A549 (cell line): ENCODE data around the gene KIF3A. TPM values are rescaled to one million over a fixed set of nuclear protein-coding genes. Genes with fewer than 3 reads are reported as not detected.

Experiments
- ATAC-seq, 2 experiments: fragments of 200-7000 bp in 1 of 2; fragments of >200 bp in 1 of 2; cut with Nextera tagmentation in 1 of 2; cut with Tn5 transposase in 1 of 2; 3 replicates each; pipeline versions ENCODE4 v1.8.0 to v1.9.1; 2018 to 2020; ENCODE audit warnings: mild to moderate bottlenecking in 1 of 2, moderate library complexity in 1 of 2
- CTCF ChIA-PET: fragments of 300-600 bp; sonication (Branson Sonifier 250); formaldehyde crosslinking; extraction: SDS; loops from one replicate; lab custom pipeline; 2021; ENCODE audit warnings: antibody characterized with exemption, inconsistent platforms; lab: Yijun Ruan, JAX
- POLR2A ChIA-PET: fragments of 350-600 bp; formaldehyde crosslinking; extraction: SDS; loops from one replicate; lab custom pipeline; 2021; ENCODE audit warnings: antibody characterized with exemption, inconsistent platforms; lab: Yijun Ruan, JAX
- DNase-seq, 2 experiments: peaks; one replicate each; pipeline versions ENCODE4 v3.0.0 to v3.0.0-alpha.2; 2011 to 2016; ENCODE audit warnings: low read depth in 1 of 2, low spot score in 1 of 2
- FAIRE-seq: peaks from 2 replicates; lab custom pipeline; 2011; peaks lifted over from hg19 to GRCh38; lab: Jason Lieb, UNC
- H3K27ac ChIP-seq, 2 experiments: fragments of >200 bp; sonication (Bioruptor Twin); formaldehyde crosslinking; 3 replicates each; pipeline ENCODE4 v1.5.1; 2016 to 2017
- H3K4me1 ChIP-seq: fragments of >200 bp; sonication (Bioruptor Twin); formaldehyde crosslinking; 3 replicates; pipeline ENCODE4 v1.6.1; 2016
- H3K4me2 ChIP-seq: fragments of >200 bp; sonication (Bioruptor Twin); formaldehyde crosslinking; 3 replicates; pipeline ENCODE4 v1.6.1; 2016
- H3K4me3 ChIP-seq: fragments of >200 bp; sonication (Bioruptor Twin); formaldehyde crosslinking; 3 replicates; pipeline ENCODE4 v1.5.1; 2016
- H3K9me3 ChIP-seq: fragments of >200 bp; sonication (Bioruptor Twin); formaldehyde crosslinking; 3 replicates; pipeline ENCODE4 v1.6.1; 2016
- CBX2 ChIP-seq: fragments of 200-600 bp; sonication (generic); IDR thresholded peaks from 2 replicates; pipeline ENCODE4 v1.6.1; 2016; ENCODE audit warnings: low read depth, mild to moderate bottlenecking, borderline replicate concordance
- CBX8 ChIP-seq: fragments of 200-600 bp; sonication (generic); IDR thresholded peaks from 2 replicates; pipeline ENCODE4 v1.6.1; 2016
- CEBPB ChIP-seq, 2 experiments: fragments of >200 bp in 1 of 2; sonication (Bioruptor Twin) in 1 of 2; formaldehyde crosslinking in 1 of 2; IDR thresholded peaks; 2 replicates each; pipeline ENCODE4 v1.6.1; 2012 to 2016
- CHD2 ChIP-seq: fragments of 150-350 bp; IDR thresholded peaks from 2 replicates; pipeline ENCODE4 v1.6.1; 2014; ENCODE audit warnings: low read length; ENCODE audit not compliant: partially characterized antibody
- ESRRA ChIP-seq: fragments of 150-350 bp; IDR thresholded peaks from 2 replicates; pipeline ENCODE4 v1.6.1; 2014; ENCODE audit warnings: mild to moderate bottlenecking, low read length, borderline replicate concordance
- HOXB13 ChIP-seq: fragments of 250-450 bp; sonication (Bioruptor Pico); IDR thresholded peaks from 2 replicates; pipeline ENCODE4 v1.5.0; 2020; ENCODE audit warnings: low read depth, mild to moderate bottlenecking, moderate library complexity
- JUNB ChIP-seq: fragments of >200 bp; sonication (Bioruptor Twin); formaldehyde crosslinking; IDR thresholded peaks from 2 replicates; pipeline ENCODE4 v1.6.1; 2016
- KDM5A ChIP-seq: fragments of 200-600 bp; sonication (generic); IDR thresholded peaks from 2 replicates; pipeline ENCODE4 v1.6.1; 2016; ENCODE audit warnings: antibody characterized with exemption, mild to moderate bottlenecking
- MAFK ChIP-seq: fragments of 450-650 bp; IDR thresholded peaks from 2 replicates; pipeline ENCODE4 v1.6.1; 2014; ENCODE audit not compliant: partially characterized antibody
- NPAS2 ChIP-seq: fragments of 250-450 bp; sonication (Bioruptor Pico); IDR thresholded peaks from 2 replicates; pipeline ENCODE4 v1.8.0; 2022; ENCODE audit warnings: mild to moderate bottlenecking, moderate library complexity, borderline replicate concordance
- NR3C1 ChIP-seq: fragments of >200 bp; sonication (Bioruptor Twin); formaldehyde crosslinking; IDR thresholded peaks from 3 replicates; pipeline ENCODE4 v1.6.1; 2017
- POLR2A ChIP-seq: IDR thresholded peaks from 2 replicates; pipeline ENCODE4 v1.6.1; 2012; ENCODE audit warnings: mild to moderate bottlenecking, low read length
- POLR2AphosphoS2 ChIP-seq: conservative IDR thresholded peaks from 2 replicates; pipeline ENCODE4 v1.6.1; 2012; ENCODE audit warnings: low read length, improper control_type of control experiment, inconsistent platforms
- RAD21 ChIP-seq, 2 experiments: fragments of >200 bp in 1 of 2; sonication (Bioruptor Twin) in 1 of 2; formaldehyde crosslinking in 1 of 2; IDR thresholded peaks in 1 of 2; conservative IDR thresholded peaks in 1 of 2; 2 replicates in 1 of 2; 3 replicates in 1 of 2; pipeline ENCODE4 v1.6.1; 2012 to 2018; ENCODE audit warnings: inconsistent platforms in 1 of 2
- RARB ChIP-seq: fragments of 250-450 bp; sonication (Bioruptor Pico); IDR thresholded peaks from 2 replicates; pipeline ENCODE4 v1.8.0; 2021; ENCODE audit warnings: mild to moderate bottlenecking, moderate library complexity
- RFX5 ChIP-seq: fragments of 450-650 bp; IDR thresholded peaks from 2 replicates; pipeline ENCODE4 v1.7.1; 2014; ENCODE audit warnings: antibody characterized with exemption, mild to moderate bottlenecking, moderate library complexity
- SMC3 ChIP-seq: fragments of >200 bp; sonication (Bioruptor Twin); formaldehyde crosslinking; IDR thresholded peaks from 3 replicates; pipeline ENCODE4 v1.6.1; 2018; ENCODE audit warnings: inconsistent platforms
- SREBF2 ChIP-seq: fragments of 450-650 bp; IDR thresholded peaks from 2 replicates; pipeline ENCODE4 v1.6.1; 2014; ENCODE audit warnings: mild to moderate bottlenecking, moderate library complexity
- ZNF302 ChIP-seq: fragments of 250-450 bp; sonication (Bioruptor Pico); IDR thresholded peaks from 2 replicates; pipeline ENCODE4 v1.9.0; 2021; ENCODE audit warnings: inconsistent platforms, mild to moderate bottlenecking, moderate library complexity
- WGBS: methylation state at CpG from one replicate; pipeline ENCODE4 v1.1.6; 2017; ENCODE audit errors: missing lambda C conversion rate; 5-methylcytosine and 5-hydroxymethylcytosine counted together
- polyA plus RNA-seq, 4 experiments: library from polyadenylated mRNA; depleted of rRNA in 3 of 4; stranded (reverse); fragments of >200 nt; fragmentation: RNase III in 1 of 4; extraction: RNeasy Plus Mini Kit Qiagen cat#74134 plus additional on column Dnase treatment in 1 of 4; gene quantifications; 2 replicates in 3 of 4; 3 replicates in 1 of 4; pipeline ENCODE4 v1.2.3, GENCODE V29; 2011 to 2017
- TF ChIP-seq, protein P1 (sequence below): fragments of 450-650 bp; IDR thresholded peaks from 2 replicates; pipeline ENCODE4 v1.6.1; 2014; ENCODE audit warnings: antibody characterized with exemption
- TF ChIP-seq, protein P2 (sequence below): IDR thresholded peaks from 2 replicates; pipeline ENCODE4 v1.6.1; 2012
- TF ChIP-seq, protein P3 (sequence below): IDR thresholded peaks from 2 replicates; pipeline ENCODE4 v1.6.1; 2012
- TF ChIP-seq, protein P4 (sequence below): fragments of >200 bp; sonication (Bioruptor Twin); formaldehyde crosslinking; IDR thresholded peaks from 2 replicates; pipeline ENCODE4 v1.6.1; 2016
- TF ChIP-seq, protein P5 (sequence below): fragments of >200 bp; sonication (Bioruptor Twin); formaldehyde crosslinking; IDR thresholded peaks from 3 replicates; pipeline ENCODE4 v1.6.1; 2016
- TF ChIP-seq, protein P6 (sequence below): fragments of >200 bp; sonication (Bioruptor Twin); formaldehyde crosslinking; IDR thresholded peaks from 3 replicates; pipeline ENCODE4 v1.5.1; 2016

The KIF3A gene
- polyA plus RNA-seq, 2 of the 4 experiments (the other 2 are of a cell fraction): 12.8 to 20.5 TPM

DNA sequence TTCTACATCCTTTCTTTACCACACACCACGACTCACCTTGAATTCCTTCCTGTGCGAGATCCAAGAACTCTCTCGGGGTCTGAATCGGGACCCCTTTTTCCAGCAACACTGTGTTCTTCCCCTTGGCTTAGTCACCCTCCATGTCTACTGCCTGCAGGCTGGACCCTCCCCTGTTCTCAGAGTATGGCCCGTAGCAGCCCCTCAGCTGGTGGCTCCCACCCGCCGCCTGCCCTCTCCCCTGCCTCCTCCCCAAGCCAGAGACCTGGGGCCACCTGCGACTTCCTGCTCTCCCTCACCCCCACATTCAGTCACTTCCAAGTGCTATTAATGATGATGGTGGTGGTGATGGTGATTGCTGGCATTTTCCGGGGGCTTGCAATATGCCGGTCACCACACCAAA, 70.0 kb downstream of the KIF3A start:
- CTCF ChIA-PET: interaction anchor here (1.1 to 1.3 kb wide), 4 partner anchors 9 to 153 kb away, joined by 3 read pairs; no protein-coding TSS in a partner anchor
- 74% methylated on average over 10 of the region's 10 CpGs for WGBS

DNA sequence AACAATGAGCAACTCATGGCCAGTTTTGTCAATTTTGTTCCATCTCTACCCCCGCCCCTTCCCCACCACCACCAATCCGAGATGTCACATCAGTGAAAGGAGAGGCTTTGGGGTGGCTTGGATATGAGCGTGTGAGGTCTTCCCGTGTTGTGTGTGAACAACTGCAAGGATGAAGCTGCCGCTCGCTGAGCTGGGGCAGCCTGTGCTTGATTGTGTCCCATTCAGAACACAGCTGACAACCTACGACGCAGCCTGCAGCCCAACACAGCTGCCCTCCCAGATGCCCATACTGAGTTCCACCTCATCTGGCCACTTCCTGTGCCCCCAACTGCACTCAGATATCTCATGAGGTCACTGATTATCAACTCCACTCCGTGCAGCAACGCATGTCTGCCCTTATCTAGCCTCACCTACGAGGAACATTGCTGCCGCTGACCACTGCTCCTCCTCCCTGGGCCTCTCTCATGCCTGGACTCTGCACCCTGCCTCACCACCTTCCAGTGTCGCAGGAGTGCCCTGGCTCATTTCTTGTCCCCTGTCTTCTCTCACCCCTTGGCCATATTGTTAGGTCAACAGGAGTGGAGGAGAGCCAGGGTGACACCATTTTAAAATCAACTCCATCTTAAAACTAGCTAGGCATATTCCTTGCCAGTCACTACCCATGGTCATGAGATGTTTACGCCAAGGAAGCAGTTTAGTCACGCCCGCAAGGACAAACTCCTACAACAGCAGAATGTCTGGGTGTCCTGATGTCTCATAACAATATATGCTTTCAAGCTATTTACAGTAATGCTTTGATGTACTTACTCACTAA, 70.8 kb downstream of the KIF3A start:
- CTCF ChIA-PET: interaction anchor here (1.1 to 1.3 kb wide), 3 partner anchors 11 to 154 kb away, joined by 3 read pairs; no protein-coding TSS in a partner anchor

More for the DNA sequence above, 70.0 kb downstream of the KIF3A start:
- DNase-seq (no peak), FAIRE-seq (no peak), ATAC-seq (no peak)
- H3K4me1 ChIP-seq: no peaks in the 10 kb centered on the region
- POLR2A ChIA-PET: no interaction called here
- no peak overlapping the region for H3K4me2 ChIP-seq
- TF ChIP-seq, protein P1, sequence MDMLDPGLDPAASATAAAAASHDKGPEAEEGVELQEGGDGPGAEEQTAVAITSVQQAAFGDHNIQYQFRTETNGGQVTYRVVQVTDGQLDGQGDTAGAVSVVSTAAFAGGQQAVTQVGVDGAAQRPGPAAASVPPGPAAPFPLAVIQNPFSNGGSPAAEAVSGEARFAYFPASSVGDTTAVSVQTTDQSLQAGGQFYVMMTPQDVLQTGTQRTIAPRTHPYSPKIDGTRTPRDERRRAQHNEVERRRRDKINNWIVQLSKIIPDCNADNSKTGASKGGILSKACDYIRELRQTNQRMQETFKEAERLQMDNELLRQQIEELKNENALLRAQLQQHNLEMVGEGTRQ: no peak
- TF ChIP-seq, protein P2, sequence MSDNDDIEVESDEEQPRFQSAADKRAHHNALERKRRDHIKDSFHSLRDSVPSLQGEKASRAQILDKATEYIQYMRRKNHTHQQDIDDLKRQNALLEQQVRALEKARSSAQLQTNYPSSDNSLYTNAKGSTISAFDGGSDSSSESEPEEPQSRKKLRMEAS: no peak
- TF ChIP-seq RFX5: no peak
- TF ChIP-seq ESRRA: no peak
- TF ChIP-seq, protein P3, sequence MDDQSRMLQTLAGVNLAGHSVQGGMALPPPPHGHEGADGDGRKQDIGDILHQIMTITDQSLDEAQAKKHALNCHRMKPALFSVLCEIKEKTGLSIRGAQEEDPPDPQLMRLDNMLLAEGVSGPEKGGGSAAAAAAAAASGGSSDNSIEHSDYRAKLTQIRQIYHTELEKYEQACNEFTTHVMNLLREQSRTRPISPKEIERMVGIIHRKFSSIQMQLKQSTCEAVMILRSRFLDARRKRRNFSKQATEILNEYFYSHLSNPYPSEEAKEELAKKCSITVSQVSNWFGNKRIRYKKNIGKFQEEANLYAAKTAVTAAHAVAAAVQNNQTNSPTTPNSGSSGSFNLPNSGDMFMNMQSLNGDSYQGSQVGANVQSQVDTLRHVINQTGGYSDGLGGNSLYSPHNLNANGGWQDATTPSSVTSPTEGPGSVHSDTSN: no peak
- TF ChIP-seq, protein P4, sequence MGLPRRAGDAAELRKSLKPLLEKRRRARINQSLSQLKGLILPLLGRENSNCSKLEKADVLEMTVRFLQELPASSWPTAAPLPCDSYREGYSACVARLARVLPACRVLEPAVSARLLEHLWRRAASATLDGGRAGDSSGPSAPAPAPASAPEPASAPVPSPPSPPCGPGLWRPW: no peak
- TF ChIP-seq RAD21 (conservative IDR thresholded peaks at IDR 0.05 in 1 of 2, IDR thresholded peaks at IDR 0.05 in 1 of 2): no peak
- TF ChIP-seq POLR2AphosphoS2: no peak
- TF ChIP-seq CBX8: no peak
- TF ChIP-seq, protein P5, sequence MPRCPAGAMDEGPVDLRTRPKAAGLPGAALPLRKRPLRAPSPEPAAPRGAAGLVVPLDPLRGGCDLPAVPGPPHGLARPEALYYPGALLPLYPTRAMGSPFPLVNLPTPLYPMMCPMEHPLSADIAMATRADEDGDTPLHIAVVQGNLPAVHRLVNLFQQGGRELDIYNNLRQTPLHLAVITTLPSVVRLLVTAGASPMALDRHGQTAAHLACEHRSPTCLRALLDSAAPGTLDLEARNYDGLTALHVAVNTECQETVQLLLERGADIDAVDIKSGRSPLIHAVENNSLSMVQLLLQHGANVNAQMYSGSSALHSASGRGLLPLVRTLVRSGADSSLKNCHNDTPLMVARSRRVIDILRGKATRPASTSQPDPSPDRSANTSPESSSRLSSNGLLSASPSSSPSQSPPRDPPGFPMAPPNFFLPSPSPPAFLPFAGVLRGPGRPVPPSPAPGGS: no peak
- TF ChIP-seq CEBPB (IDR thresholded peaks at IDR 0.05): no peak
- no peak for TF ChIP-seq CBX2
- no peak for TF ChIP-seq SREBF2
- TF ChIP-seq NR3C1: no peak
- TF ChIP-seq SMC3: no peak
- no peak overlapping the region for H3K4me3 ChIP-seq
- no peak overlapping the region for H3K27ac ChIP-seq
- no peaks in the 10 kb centered on the region for H3K9me3 ChIP-seq

More for the DNA sequence above, 70.8 kb downstream of the KIF3A start:
- POLR2A ChIA-PET: no interaction called here
- Histone ChIP-seq H3K4me2 (no peak overlapping the region), H3K27ac (no peak overlapping the region), H3K9me3 (no peaks in the 10 kb centered on the region), H3K4me3 (no peak overlapping the region), H3K4me1 (no peaks in the 10 kb centered on the region)
- DNase-seq: no peak
- FAIRE-seq: no peak
- TF ChIP-seq POLR2A (no peak), JUNB (no peak), RAD21 (conservative IDR thresholded peaks at IDR 0.05 in 1 of 2, IDR thresholded peaks at IDR 0.05 in 1 of 2) (no peak), ZNF302 (no peak), RARB (CRISPR knock-in tag) (no peak), NPAS2 (no peak), MAFK (no peak), HOXB13 (CRISPR knock-in tag) (no peak), KDM5A (no peak), CHD2 (no peak)
- TF ChIP-seq, protein P2: no peak
- TF ChIP-seq, protein P4: no peak
- TF ChIP-seq, protein P6, sequence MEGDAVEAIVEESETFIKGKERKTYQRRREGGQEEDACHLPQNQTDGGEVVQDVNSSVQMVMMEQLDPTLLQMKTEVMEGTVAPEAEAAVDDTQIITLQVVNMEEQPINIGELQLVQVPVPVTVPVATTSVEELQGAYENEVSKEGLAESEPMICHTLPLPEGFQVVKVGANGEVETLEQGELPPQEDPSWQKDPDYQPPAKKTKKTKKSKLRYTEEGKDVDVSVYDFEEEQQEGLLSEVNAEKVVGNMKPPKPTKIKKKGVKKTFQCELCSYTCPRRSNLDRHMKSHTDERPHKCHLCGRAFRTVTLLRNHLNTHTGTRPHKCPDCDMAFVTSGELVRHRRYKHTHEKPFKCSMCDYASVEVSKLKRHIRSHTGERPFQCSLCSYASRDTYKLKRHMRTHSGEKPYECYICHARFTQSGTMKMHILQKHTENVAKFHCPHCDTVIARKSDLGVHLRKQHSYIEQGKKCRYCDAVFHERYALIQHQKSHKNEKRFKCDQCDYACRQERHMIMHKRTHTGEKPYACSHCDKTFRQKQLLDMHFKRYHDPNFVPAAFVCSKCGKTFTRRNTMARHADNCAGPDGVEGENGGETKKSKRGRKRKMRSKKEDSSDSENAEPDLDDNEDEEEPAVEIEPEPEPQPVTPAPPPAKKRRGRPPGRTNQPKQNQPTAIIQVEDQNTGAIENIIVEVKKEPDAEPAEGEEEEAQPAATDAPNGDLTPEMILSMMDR: no peak
- TF ChIP-seq, protein P5: no peak
- no peak for ATAC-seq
- WGBS: 80% methylated on average over 16 of the region's 16 CpGs
